ENCODE measurements around the gene GPR85. TPM values are rescaled to one million over a fixed set of nuclear protein-coding genes. Genes with fewer than 3 reads are reported as not detected.

GPR85 gene
- total RNA-seq: 1.8 to 2.2 TPM (median 2.1 TPM) in 3 replicates

- H3K27ac Mint-ChIP-seq: peak within 1 kb of the TSS; percentile 88
- peak within 1 kb of the TSS; percentile 77 for H3K4me3 Mint-ChIP-seq
These were observed at the start of gene GPR85 for GRCh38 chr7:113086431-113086888. Gene GPR85, minus strand, starts transcription at chr7:113086827. Its CDS starts 2,106 bp downstream, at chr7:113084721.

GRCh38 chr7:113134025-113134424 lies 47.4 kb upstream of the GPR85 start:
- no peak overlapping the region for H3K27ac Mint-ChIP-seq
- no peaks in the 10 kb centered on the region for H3K9me3 Mint-ChIP-seq
- no peaks in the 10 kb centered on the region for H3K4me1 Mint-ChIP-seq
- no peaks in the 10 kb centered on the region for H3K27me3 Mint-ChIP-seq (ENCODE audit: low read depth)
- no peaks in the 10 kb centered on the region for H3K36me3 Mint-ChIP-seq
- no peak for TF ChIP-seq CTCF (IDR thresholded peaks at IDR 0.05; ENCODE audit: unreplicated experiment)
- no peak overlapping the region for H3K4me3 Mint-ChIP-seq
- DNase-seq (ENCODE audit: low spot score in 2 of 2, unreplicated experiment in 2 of 2): no peak

More at GRCh38 chr7:113086431-113086888, at the start of gene GPR85:
- H3K4me1 Mint-ChIP-seq: peaks cover 35% of the 10 kb centered on the region
- no peaks in the 10 kb centered on the region for H3K9me3 Mint-ChIP-seq
- no peaks in the 10 kb centered on the region for H3K27me3 Mint-ChIP-seq (ENCODE audit: low read depth)
- TF ChIP-seq CTCF (IDR thresholded peaks at IDR 0.05; ENCODE audit: unreplicated experiment): no peak
- no peaks in the 10 kb centered on the region for H3K36me3 Mint-ChIP-seq
- DNase-seq (ENCODE audit: low spot score in 2 of 2, unreplicated experiment in 2 of 2): peak; percentile 74 to 77

GRCh38 chr7:113131367-113131766 lies 44.7 kb upstream of the GPR85 start:
- DNase-seq (ENCODE audit: low spot score in 2 of 2, unreplicated experiment in 2 of 2): no peak
- Mint-ChIP-seq H3K36me3 (no peaks in the 10 kb centered on the region), H3K4me3 (no peak overlapping the region), H3K4me1 (no peaks in the 10 kb centered on the region), H3K27ac (no peak overlapping the region), H3K27me3 (ENCODE audit: low read depth) (no peaks in the 10 kb centered on the region), H3K9me3 (no peaks in the 10 kb centered on the region)
- no peak for TF ChIP-seq CTCF (IDR thresholded peaks at IDR 0.05; ENCODE audit: unreplicated experiment)

GRCh38 chr7:113128031-113128430 lies 41.4 kb upstream of the GPR85 start:
- Mint-ChIP-seq H3K27ac (no peak overlapping the region), H3K4me3 (no peak overlapping the region), H3K27me3 (ENCODE audit: low read depth) (no peaks in the 10 kb centered on the region), H3K9me3 (no peaks in the 10 kb centered on the region), H3K4me1 (peaks cover 3% of the 10 kb centered on the region), H3K36me3 (no peaks in the 10 kb centered on the region)
- no peak for TF ChIP-seq CTCF (IDR thresholded peaks at IDR 0.05; ENCODE audit: unreplicated experiment)
- DNase-seq (ENCODE audit: low spot score in 2 of 2, unreplicated experiment in 2 of 2): no peak

- Mint-ChIP-seq H3K9me3 (no peaks in the 10 kb centered on the region), H3K27ac (no peak overlapping the region), H3K4me1 (peaks cover 14% of the 10 kb centered on the region), H3K4me3 (no peak overlapping the region), H3K27me3 (ENCODE audit: low read depth) (no peaks in the 10 kb centered on the region), H3K36me3 (no peaks in the 10 kb centered on the region)
- no peak for TF ChIP-seq CTCF (IDR thresholded peaks at IDR 0.05; ENCODE audit: unreplicated experiment)
- no peak for DNase-seq (ENCODE audit: low spot score in 2 of 2, unreplicated experiment in 2 of 2)
These were observed 39.1 kb upstream of the GPR85 start for GRCh38 chr7:113125728-113126127.

- no peaks in the 10 kb centered on the region for H3K9me3 Mint-ChIP-seq
- TF ChIP-seq CTCF (IDR thresholded peaks at IDR 0.05; ENCODE audit: unreplicated experiment): no peak
- peak overlapping the region; percentile 45 for H3K27ac Mint-ChIP-seq
- H3K27me3 Mint-ChIP-seq (ENCODE audit: low read depth): no peaks in the 10 kb centered on the region
- no peak overlapping the region for H3K4me3 Mint-ChIP-seq
- DNase-seq (ENCODE audit: low spot score in 2 of 2, unreplicated experiment in 2 of 2): no peak
- no peaks in the 10 kb centered on the region for H3K36me3 Mint-ChIP-seq
- peaks cover 15% of the 10 kb centered on the region for H3K4me1 Mint-ChIP-seq
These were observed 36.1 kb upstream of the GPR85 start for GRCh38 chr7:113122744-113123143.

All from mesothelial cell of epicardium (in vitro differentiated cells).